Activated CD4-positive, CD25-positive, alpha-beta regulatory T cell (primary cell): ENCODE data around the gene LDLRAP1.

ENCODE experiments used
- DNase-seq, 4 experiments: peaks; one replicate each; lab custom pipeline; 2025; lab: John Stamatoyannopoulos, UW

The LDLRAP1 gene

GRCh38 chr1:25524568-25525360 lies 18.6 kb upstream of the LDLRAP1 start:
- no peak for DNase-seq

DNA sequence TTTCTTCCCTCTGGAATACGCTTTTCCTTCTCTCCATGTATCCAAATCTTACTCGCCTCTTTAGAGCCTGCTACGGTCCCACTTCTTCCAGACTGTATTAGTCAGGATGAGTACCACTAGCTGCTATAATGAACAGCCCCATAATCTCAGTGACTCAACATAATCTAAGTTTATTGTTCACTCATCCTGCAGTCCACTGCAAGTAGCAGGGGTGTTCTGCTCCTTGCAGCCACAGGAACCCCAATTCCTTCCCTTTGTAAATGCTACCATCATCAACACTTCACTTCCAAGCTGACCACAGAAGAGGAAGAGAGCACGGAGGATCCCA lies 18.1 kb upstream of the LDLRAP1 start:
- DNase-seq: no peak

DNA sequence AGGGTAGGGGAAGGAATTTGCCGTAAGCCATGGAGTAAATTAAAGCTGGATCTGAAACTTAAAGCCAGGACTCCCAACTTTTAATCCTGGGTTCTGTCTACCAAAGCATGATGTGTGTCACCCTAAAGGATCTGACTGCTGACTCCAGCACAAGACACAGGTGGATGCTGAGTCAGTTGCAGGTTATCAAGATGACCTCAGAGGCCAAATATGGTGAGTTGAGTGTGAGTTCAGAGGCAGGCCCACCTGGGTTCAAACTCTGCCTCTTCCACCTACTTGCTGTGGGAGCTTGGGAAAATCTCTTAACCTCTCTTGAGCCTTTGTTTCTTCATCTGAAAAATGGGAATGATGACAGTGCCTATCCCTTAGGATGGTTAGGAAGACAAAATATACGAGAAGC lies 16.7 kb upstream of the LDLRAP1 start:
- no peak for DNase-seq

DNA sequence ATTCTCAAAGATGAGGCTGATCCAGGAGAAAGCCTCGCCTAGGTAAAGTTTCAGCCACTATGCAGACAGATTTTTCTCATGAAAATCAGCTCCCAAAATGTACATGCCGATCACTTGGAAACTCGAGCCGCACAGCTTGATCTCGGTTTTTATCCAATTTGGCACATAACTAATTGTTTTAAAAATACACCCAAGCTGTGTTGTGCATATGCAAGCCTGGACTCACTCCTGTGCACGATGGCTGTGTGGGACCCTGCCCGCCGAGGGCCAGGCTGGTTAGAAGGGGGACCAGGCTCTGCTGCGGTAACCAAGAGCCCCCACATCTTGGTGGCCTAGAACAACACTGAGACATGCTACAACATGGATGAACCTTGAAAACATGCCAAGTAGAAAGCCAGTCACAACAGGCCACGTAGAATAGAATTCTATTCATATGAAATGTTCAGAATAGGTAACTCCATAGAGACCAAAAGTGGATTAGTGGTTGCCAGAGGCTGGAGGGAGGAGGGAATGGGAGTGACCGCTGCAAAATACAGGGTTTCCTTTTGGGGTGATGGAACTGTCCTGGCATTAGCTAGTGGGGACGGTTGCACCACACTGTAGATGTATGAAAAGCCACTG lies 16.1 kb upstream of the LDLRAP1 start:
- DNase-seq: no peak

DNA sequence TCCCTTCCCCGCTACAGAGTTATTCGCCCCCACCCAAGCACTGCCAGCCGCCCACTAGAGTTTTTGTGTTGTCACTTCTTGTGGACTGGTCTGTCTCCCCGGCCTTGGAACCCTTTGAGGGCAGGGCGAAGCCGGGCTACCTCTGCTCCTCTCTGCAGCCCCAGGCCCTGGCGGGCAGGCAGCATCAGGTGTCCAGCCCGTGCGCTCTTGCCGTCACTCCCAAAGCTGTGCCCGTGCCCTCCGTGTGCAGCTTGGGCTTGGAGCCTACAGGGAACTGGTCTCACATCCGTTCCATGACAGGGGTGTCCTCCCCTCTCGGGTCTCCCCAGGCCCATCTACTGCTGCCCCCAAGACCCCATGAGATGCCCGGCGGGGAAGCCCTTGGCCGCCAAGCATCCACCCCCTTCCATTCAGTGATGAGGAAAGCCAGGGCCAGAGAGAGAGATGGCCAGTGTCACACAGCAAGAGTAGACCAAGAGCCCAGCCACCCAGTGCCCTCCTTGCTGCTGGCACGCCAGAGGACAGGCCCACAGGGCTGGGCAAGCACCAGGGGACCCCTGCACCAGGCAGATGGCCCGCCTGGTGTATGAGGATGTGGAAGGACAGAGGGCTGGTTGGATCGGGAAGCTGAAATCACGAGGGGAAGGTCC lies 15.3 kb upstream of the LDLRAP1 start:
- no peak for DNase-seq

DNA sequence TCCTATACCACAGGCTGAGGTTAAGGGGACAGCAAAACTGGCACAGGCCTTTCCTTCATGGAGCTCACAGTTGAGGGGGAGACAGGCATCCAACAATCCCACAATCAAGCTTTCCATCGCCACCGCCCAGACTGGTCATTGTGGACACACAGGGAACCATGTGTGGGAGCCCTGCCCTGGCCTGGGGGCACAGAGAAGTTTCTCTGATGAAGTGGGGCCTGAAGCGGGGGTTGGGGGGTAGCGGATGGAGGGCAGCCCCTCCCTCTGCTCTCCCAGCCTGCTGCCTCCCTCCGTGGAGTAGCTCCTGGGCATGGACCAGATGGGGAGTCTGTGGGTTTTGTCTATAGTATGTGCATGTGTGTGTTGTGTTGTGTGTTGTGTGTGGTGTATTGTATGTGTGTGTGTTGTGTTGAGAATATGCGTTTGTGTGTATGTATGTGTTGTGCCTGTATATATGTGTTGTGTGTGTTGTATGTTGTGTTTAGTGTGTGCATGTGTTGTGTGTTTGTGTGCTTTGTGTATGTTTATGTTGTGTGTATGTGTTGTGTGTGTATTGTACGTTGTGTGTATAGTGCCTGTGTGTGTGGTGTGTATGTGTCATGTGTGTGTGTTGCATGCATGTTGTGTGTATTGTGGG lies 14.4 kb upstream of the LDLRAP1 start:
- no peak for DNase-seq

GRCh38 chr1:25529518-25530185 lies 13.8 kb upstream of the LDLRAP1 start:
- no peak for DNase-seq

GRCh38 chr1:25530186-25531081 lies 13.0 kb upstream of the LDLRAP1 start:
- no peak for DNase-seq

- no peak for DNase-seq
Measured at GRCh38 chr1:25531082-25531461, 12.3 kb upstream of the LDLRAP1 start.

DNA sequence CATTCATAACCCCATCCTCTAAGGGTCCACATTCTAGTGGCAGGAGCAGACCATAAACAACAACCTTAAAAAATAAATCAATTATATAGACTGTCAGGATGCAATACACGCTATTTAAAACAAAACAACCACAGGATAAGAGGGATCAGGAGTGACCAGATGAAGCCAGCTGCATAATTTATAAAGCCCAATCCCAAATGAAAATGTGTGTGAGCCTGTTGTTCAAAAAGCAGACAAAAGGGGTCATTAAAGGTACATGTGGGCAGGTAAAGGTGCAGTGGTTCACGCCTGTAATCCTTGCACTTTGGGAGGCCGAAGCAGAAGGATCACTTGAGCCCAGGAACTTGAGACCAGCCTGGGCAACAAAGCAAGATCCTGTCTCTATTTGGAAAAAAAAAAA lies 10.4 kb upstream of the LDLRAP1 start:
- no peak for DNase-seq

DNA sequence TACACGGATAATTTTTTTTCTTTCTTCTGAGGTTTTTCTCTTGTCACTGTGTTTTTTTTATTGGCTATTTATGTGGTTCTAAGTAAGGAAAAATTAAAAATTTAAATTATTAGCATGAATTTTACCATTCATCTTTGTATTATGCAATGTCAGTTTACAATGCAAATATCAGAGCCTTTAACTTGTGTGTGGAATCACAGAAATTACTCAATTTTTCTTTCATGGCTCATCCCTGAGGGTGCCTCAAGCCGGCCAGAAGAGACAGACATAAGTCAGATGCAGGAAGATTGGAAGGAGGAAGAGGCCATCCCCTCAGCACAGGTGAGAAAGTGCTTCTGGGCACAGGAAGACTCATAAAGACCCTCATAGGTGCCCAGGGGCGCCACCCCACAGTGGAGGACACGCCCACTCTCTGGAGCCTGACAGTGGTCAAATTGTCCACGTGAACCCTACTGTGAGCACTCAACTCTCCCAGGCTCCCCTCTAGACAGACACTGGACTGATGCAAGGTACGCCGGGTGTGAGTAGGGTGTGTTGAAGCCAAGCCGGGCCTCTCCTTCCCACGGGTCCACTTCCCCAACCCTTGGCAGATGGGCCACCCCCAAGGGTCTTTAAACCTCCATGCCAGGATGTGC lies 9.5 kb upstream of the LDLRAP1 start:
- no peak for DNase-seq

DNA sequence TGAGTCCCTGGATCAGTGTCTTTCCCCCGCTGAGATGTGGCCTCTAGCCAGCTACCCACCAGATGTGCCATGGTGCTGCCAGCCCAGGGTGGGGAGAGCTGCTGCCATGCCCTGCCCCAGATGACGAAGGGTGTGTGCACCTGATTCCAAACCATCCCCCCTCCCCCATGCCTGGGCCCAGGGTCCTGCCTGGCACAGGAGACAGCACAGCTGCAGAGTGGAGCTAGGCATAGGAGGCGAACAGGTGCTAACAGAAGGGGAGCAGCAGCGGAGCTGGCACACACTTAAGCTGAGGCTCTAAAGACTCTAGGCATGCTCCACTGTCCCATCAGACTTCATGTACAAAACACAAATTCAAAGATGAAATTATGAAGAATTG lies 9.0 kb upstream of the LDLRAP1 start:
- no peak for DNase-seq

- DNase-seq: no peak
Measured at GRCh38 chr1:25536124-25536523, 7.3 kb upstream of the LDLRAP1 start.

GRCh38 chr1:25537153-25537831 lies 6.1 kb upstream of the LDLRAP1 start:
- no peak for DNase-seq

DNA sequence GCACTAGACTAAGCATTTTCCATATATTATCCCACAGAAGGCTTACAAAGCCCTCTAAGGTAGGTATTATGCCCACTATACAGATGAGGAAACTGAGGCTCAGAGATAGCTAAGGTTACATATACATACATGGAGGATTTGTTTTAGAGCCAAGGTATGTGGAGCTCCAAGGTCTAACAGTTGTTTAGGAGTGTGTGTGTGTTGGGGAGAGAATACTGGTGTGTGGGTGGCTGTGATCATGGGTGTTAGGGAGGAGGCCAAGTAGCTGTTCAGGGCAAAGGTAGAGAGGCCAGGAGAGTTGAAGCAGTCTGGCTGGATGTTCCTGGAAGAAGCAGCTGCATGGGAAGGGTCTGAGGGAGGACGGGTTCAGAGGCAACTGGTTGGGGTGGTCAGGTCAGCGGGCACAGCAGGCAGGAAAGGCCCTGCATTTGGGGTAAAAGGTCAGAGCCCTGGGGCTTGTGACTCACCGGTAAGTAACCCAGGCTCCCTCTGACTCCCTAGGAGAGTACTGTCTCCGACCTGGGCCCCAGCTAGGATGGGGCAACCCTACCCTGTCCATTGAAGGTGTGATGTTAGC lies 5.1 kb upstream of the LDLRAP1 start:
- no peak for DNase-seq

GRCh38 chr1:25540750-25541342 lies 2.6 kb upstream of the LDLRAP1 start:
- no peak for DNase-seq

GRCh38 chr1:25541425-25541824 lies 2.0 kb upstream of the LDLRAP1 start:
- DNase-seq: no peak

DNA sequence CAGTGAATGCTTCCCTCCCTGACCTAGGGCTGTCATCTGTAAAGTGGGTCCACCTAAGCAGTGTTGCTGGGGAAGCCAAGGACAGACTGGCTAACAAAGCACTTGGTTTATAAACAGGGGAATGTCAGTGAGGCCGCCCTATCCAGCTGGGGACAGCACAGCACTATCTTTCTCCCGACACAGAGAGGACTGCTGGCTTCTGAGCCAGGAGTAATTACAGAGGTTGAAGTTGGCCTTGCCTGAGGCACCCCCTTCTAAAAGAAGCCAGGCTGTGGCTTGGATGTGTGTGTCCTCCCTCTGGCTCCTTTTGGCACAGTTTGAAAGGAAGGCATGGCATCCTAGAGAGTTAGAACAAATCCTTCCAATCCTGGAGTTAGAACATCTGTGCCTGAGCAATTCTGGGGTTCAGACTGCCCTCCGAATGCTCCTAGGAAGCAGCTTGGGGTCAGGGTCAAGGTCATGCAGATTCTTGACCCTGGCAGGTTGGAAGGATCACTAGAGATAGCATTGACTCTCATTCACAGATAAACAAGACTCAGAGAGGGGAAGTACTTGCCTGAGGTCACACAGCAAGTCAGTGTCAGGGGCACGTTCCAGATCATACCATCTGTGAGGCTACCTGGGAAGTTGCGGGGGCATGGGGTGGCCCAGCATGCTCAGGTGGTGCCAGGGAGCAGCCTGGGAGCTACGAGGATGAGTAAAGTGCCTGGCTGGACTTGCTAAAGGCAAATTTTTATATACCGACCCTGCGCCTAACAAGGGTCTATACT lies 1.3 kb upstream of the LDLRAP1 start:
- DNase-seq: no peak

DNA sequence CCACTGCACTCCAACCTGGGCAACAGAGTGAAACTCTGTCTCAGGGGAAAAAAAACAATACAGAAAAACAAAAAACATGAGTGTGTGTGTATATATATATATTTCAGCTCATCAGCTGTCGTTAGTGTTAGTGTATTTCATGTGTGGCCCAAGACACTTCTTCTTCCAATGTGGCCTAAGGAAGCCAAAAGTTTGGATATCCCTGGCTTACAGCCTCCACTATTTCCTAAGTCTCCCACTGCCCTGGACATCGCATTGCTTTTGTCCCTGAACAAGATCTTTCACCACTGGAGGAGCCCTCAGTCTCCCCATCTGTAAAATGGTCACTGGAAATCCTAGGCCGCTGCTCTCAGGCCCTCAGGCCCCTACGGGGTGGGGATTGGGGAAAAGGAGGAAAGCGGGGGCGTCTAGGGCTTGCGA lies 391 bp upstream of the LDLRAP1 start:
- DNase-seq: no peak
